CMK (cell line): Measurements from ENCODE around the gene CHTOP.
"Not testable (repeated sequence)": the region's sequence is repeated elsewhere in the genome, so short reads cannot be mapped to it uniquely, and the experiment has no call there.

Source experiments
- DNase-seq: peaks from one replicate; pipeline ENCODE4 v3.0.0-alpha.2; 2010; ENCODE audit warnings: low read depth

CHTOP gene

GRCh38 chr1:153659175-153659534 is 25.3 kb downstream of the CHTOP start:
- no peak for DNase-seq

GRCh38 chr1:153659656-153660055 is 25.8 kb downstream of the CHTOP start:
- no peak for DNase-seq

- no peak for DNase-seq
Observed at GRCh38 chr1:153661111-153661708, 27.3 kb downstream of the CHTOP start.

- no peak for DNase-seq
Observed at GRCh38 chr1:153662269-153662668, 28.4 kb downstream of the CHTOP start.

GRCh38 chr1:153663211-153663610 is 29.3 kb downstream of the CHTOP start:
- no peak for DNase-seq

- DNase-seq = no peak
Observed at GRCh38 chr1:153667439-153667838, 33.6 kb downstream of the CHTOP start.

GRCh38 chr1:153668672-153669071 is 34.8 kb downstream of the CHTOP start:
- not testable (repeated sequence) for DNase-seq

- DNase-seq = no peak
Observed at GRCh38 chr1:153669606-153670005, 35.7 kb downstream of the CHTOP start.

- DNase-seq = no peak
Observed at GRCh38 chr1:153670257-153670858, 36.5 kb downstream of the CHTOP start.

- peak; percentile 98 for DNase-seq
Observed at GRCh38 chr1:153670859-153671627, 37.2 kb downstream of the CHTOP start, which contains the start of gene ILF2. Gene ILF2, minus strand, starts transcription at chr1:153670993. Its CDS starts 71 bp downstream, at chr1:153670922.

- not testable (repeated sequence) for DNase-seq
Observed at GRCh38 chr1:153671628-153672353, 37.9 kb downstream of the CHTOP start.

- no peak for DNase-seq
Observed at GRCh38 chr1:153673511-153673910, 39.6 kb downstream of the CHTOP start.

- DNase-seq = no peak
Observed at GRCh38 chr1:153677718-153678518, 44.1 kb downstream of the CHTOP start.

- no peak for DNase-seq
Observed at GRCh38 chr1:153678519-153679336, 44.9 kb downstream of the CHTOP start, which contains the start of gene NPR1. Gene NPR1, plus strand, starts transcription at chr1:153678688. Its CDS starts 421 bp downstream, at chr1:153679109.

- no peak for DNase-seq
Observed at GRCh38 chr1:153679337-153680119, 45.7 kb downstream of the CHTOP start.

GRCh38 chr1:153680120-153680403 is 46.2 kb downstream of the CHTOP start:
- no peak for DNase-seq

GRCh38 chr1:153682730-153683129 is 48.9 kb downstream of the CHTOP start:
- no peak for DNase-seq

GRCh38 chr1:153683854-153684253 is 50.0 kb downstream of the CHTOP start:
- DNase-seq = no peak

- no peak for DNase-seq
Observed at GRCh38 chr1:153684892-153685291, 51.0 kb downstream of the CHTOP start.
